Renal cortical epithelial cell (primary cell): Measurements from ENCODE around the gene EMILIN2. TPM values are rescaled to one million over a fixed set of nuclear protein-coding genes. Genes with fewer than 3 reads are reported as not detected.

Source experiments
- DNase-seq: peaks from one replicate; pipeline ENCODE4 v3.0.0-alpha.2; 2011; ENCODE audit warnings: low read depth
- total RNA-seq: library from RNA; depleted of rRNA; stranded (reverse); fragments of >200 nt; gene quantifications from 2 replicates; pipeline ENCODE4 v1.2.3, GENCODE V29; 2014

Gene EMILIN2
- total RNA-seq, 1 donor from 2014 or later = 4.0 TPM

- no peak for DNase-seq
Observed at GRCh38 chr18:2878656-2879330, 32.0 kb downstream of the EMILIN2 start.

- DNase-seq = no peak
Observed at GRCh38 chr18:2879889-2880288, 33.1 kb downstream of the EMILIN2 start.

GRCh38 chr18:2880473-2880872, 33.7 kb downstream of the EMILIN2 start:
- DNase-seq = no peak

GRCh38 chr18:2881088-2881839, 34.5 kb downstream of the EMILIN2 start:
- DNase-seq = peak; percentile 89

GRCh38 chr18:2881840-2882195, 35.0 kb downstream of the EMILIN2 start:
- no peak for DNase-seq

- no peak for DNase-seq
Observed at GRCh38 chr18:2882201-2882600, 35.4 kb downstream of the EMILIN2 start.

GRCh38 chr18:2883076-2883735, 36.4 kb downstream of the EMILIN2 start:
- no peak for DNase-seq

GRCh38 chr18:2884706-2885285, 38.0 kb downstream of the EMILIN2 start:
- DNase-seq = no peak

- no peak for DNase-seq
Observed at GRCh38 chr18:2887470-2887869, 40.7 kb downstream of the EMILIN2 start.

GRCh38 chr18:2889761-2890192, 43.0 kb downstream of the EMILIN2 start:
- no peak for DNase-seq

- no peak for DNase-seq
Observed at GRCh38 chr18:2890606-2891005, 43.8 kb downstream of the EMILIN2 start.

GRCh38 chr18:2891526-2892431, 45.0 kb downstream of the EMILIN2 start:
- DNase-seq = no peak

GRCh38 chr18:2893056-2893455, 46.2 kb downstream of the EMILIN2 start:
- no peak for DNase-seq

- DNase-seq = no peak
Observed at GRCh38 chr18:2893676-2894075, 46.9 kb downstream of the EMILIN2 start.

- DNase-seq = no peak
Observed at GRCh38 chr18:2894131-2894840, 47.5 kb downstream of the EMILIN2 start.

- no peak for DNase-seq
Observed at GRCh38 chr18:2894841-2895370, 48.1 kb downstream of the EMILIN2 start.

- DNase-seq = no peak
Observed at GRCh38 chr18:2895391-2895790, 48.6 kb downstream of the EMILIN2 start.

GRCh38 chr18:2896990-2897389, 50.2 kb downstream of the EMILIN2 start:
- peak; percentile 62 for DNase-seq

GRCh38 chr18:2897448-2898185, 50.8 kb downstream of the EMILIN2 start:
- DNase-seq = no peak

- peak; percentile 76 for DNase-seq
Observed at GRCh38 chr18:2898186-2898640, 51.4 kb downstream of the EMILIN2 start.
